WTC11 (cell line): ENCODE measurements around the gene CCDC172. TPM values are rescaled to one million over a fixed set of nuclear protein-coding genes. Genes with fewer than 3 reads are reported as not detected.

Source experiments
- ATAC-seq: fragments of 200-7000 bp; cut with Tn5 transposase; 2 replicates; pipeline ENCODE4 v1.10.0; 2021; ENCODE audit warnings: mild to moderate bottlenecking, moderate library complexity
- CTCF ChIA-PET: fragments of 300-600 bp; sonication (Branson Sonifier 250); formaldehyde crosslinking; loops from one replicate; lab custom pipeline; 2021; ENCODE audit warnings: antibody characterized with exemption; lab: Charles Lee
- POLR2A ChIA-PET: fragments of 350-600 bp; sonication (Branson Sonifier 250); formaldehyde crosslinking; loops from one replicate; lab custom pipeline; 2021; ENCODE audit warnings: antibody characterized with exemption; lab: Charles Lee
- DNase-seq: peaks from one replicate; pipeline ENCODE4 v3.0.0; 2021; ENCODE audit warnings: low spot score
- H3K27ac Mint-ChIP-seq: 2 replicates; pipeline ENCODE4 v1.8.0; 2021; ENCODE audit warnings: mixed read lengths
- H3K27me3 Mint-ChIP-seq: 2 replicates; pipeline ENCODE4 v1.8.0; 2021; ENCODE audit warnings: low read depth, mild to moderate bottlenecking, moderate library complexity, mixed read lengths
- H3K36me3 Mint-ChIP-seq: 2 replicates; pipeline ENCODE4 v1.8.0; 2021; ENCODE audit warnings: mixed read lengths
- H3K4me1 Mint-ChIP-seq: 2 replicates; pipeline ENCODE4 v1.8.0; 2022; ENCODE audit warnings: mixed read lengths
- H3K4me3 Mint-ChIP-seq: 2 replicates; pipeline ENCODE4 v1.8.0; 2021; ENCODE audit warnings: mild to moderate bottlenecking, moderate library complexity, mixed read lengths
- H3K9me3 Mint-ChIP-seq: 2 replicates; pipeline ENCODE4 v1.8.0; 2021; ENCODE audit warnings: mixed read lengths
- AFF4 ChIP-seq: sonication (generic); formaldehyde crosslinking; IDR thresholded peaks from 2 replicates; pipeline ENCODE4 v1.8.1; 2023; ENCODE audit warnings: mild to moderate bottlenecking, missing genetic modification reagents, borderline replicate concordance
- ARID4B ChIP-seq: sonication (generic); formaldehyde crosslinking; IDR thresholded peaks from 2 replicates; pipeline ENCODE4 v1.8.0; 2023; ENCODE audit warnings: missing genetic modification reagents, mild to moderate bottlenecking, borderline replicate concordance
- ATF1 ChIP-seq: sonication (generic); formaldehyde crosslinking; IDR thresholded peaks from 2 replicates; pipeline ENCODE4 v1.8.1; 2023; ENCODE audit warnings: mild to moderate bottlenecking, moderate library complexity, missing genetic modification reagents
- ATF2 ChIP-seq: sonication (generic); formaldehyde crosslinking; IDR thresholded peaks from 2 replicates; pipeline ENCODE4 v1.8.1; 2022; ENCODE audit warnings: low read depth, missing genetic modification reagents, borderline replicate concordance
- ETV6 ChIP-seq: sonication (generic); formaldehyde crosslinking; IDR thresholded peaks from 2 replicates; pipeline ENCODE4 v1.8.1; 2022; ENCODE audit warnings: mild to moderate bottlenecking, missing genetic modification reagents
- GRHL2 ChIP-seq: fragments of 250-450 bp; sonication (Bioruptor Pico); IDR thresholded peaks from 2 replicates; pipeline ENCODE4 v1.8.0; 2022; ENCODE audit warnings: mild to moderate bottlenecking, moderate library complexity; ENCODE audit not compliant: insufficient replicate concordance, severe bottlenecking
- JAZF1 ChIP-seq: fragments of 250-450 bp; sonication (Bioruptor Pico); IDR thresholded peaks from 2 replicates; pipeline ENCODE4 v1.9.0; 2021; ENCODE audit warnings: moderate library complexity, mild to moderate bottlenecking, inconsistent platforms
- MLX ChIP-seq: sonication (generic); formaldehyde crosslinking; IDR thresholded peaks from 2 replicates; pipeline ENCODE4 v1.8.1; 2023; ENCODE audit warnings: mild to moderate bottlenecking, missing genetic modification reagents, moderate library complexity
- MXD4 ChIP-seq: fragments of 250-450 bp; sonication (Bioruptor Pico); IDR thresholded peaks from 2 replicates; pipeline ENCODE4 v1.8.0; 2021; ENCODE audit warnings: mild to moderate bottlenecking, moderate library complexity, borderline replicate concordance
- SP1 ChIP-seq: sonication (generic); formaldehyde crosslinking; conservative IDR thresholded peaks from 2 replicates; pipeline ENCODE4 v1.8.1; 2022; ENCODE audit warnings: missing genetic modification reagents
- TEAD4 ChIP-seq: sonication (generic); formaldehyde crosslinking; IDR thresholded peaks from 2 replicates; pipeline ENCODE4 v1.8.0; 2022; ENCODE audit warnings: mild to moderate bottlenecking, missing genetic modification reagents
- ZNF671 ChIP-seq: fragments of 250-450 bp; sonication (Bioruptor Pico); IDR thresholded peaks from 2 replicates; pipeline ENCODE4 v1.8.0; 2021; ENCODE audit warnings: mild to moderate bottlenecking
- ZSCAN18 ChIP-seq: fragments of 250-450 bp; sonication (Bioruptor Pico); IDR thresholded peaks from 2 replicates; pipeline ENCODE4 v2.1.2; 2022; ENCODE audit warnings: mild to moderate bottlenecking, moderate library complexity
- total RNA-seq: library from RNA; stranded (reverse); gene quantifications from 3 replicates; pipeline ENCODE4 v1.2.3, GENCODE V29; 2021

The CCDC172 gene
- total RNA-seq, 1 experiment from 2014 or later: 2.0 TPM

- TF ChIP-seq ARID4B (CRISPR knock-in tag): no peak
These were observed 32.6 kb downstream of the CCDC172 start (continued) for GRCh38 chr10:116356833-116357232.

- TF ChIP-seq ETV6 (CRISPR knock-in tag) (no peak), GRHL2 (CRISPR knock-in tag) (no peak), AFF4 (CRISPR knock-in tag) (no peak), JAZF1 (CRISPR knock-in tag) (no peak), TEAD4 (CRISPR knock-in tag) (no peak), ATF2 (CRISPR knock-in tag) (no peak), ARID4B (CRISPR knock-in tag) (no peak), ZNF671 (CRISPR knock-in tag) (no peak), ATF1 (CRISPR knock-in tag) (no peak), MXD4 (CRISPR knock-in tag) (no peak), MLX (no peak), SP1 (no peak), ZSCAN18 (no peak)
- Mint-ChIP-seq H3K36me3 (no peaks in the 10 kb centered on the region), H3K4me3 (no peak overlapping the region), H3K27me3 (no peaks in the 10 kb centered on the region), H3K4me1 (peaks cover 5% of the 10 kb centered on the region; the same call in 1 of the 2 replicates), H3K27ac (no peak overlapping the region), H3K9me3 (no peaks in the 10 kb centered on the region)
- ChIA-PET CTCF (interaction anchor here (1.0 kb wide), 1 partner anchor 244 kb away, joined by 3 read pairs; no protein-coding TSS in a partner anchor), POLR2A (no interaction called here)
- ATAC-seq (no peak), DNase-seq (no peak)
These were observed 40.6 kb downstream of the CCDC172 start for GRCh38 chr10:116364868-116365267.
